GM23338 (cell line): Measurements from ENCODE around the gene MPP4. TPM values are rescaled to one million over a fixed set of nuclear protein-coding genes. Genes with fewer than 3 reads are reported as not detected.

Experiments
- ATAC-seq: fragments of 200-7000 bp; cut with Tn5 transposase; 3 replicates; pipeline ENCODE4 v1.9.1; 2020
- DNase-seq: peaks from one replicate; pipeline ENCODE4 v3.0.0-alpha.2; 2015; ENCODE audit warnings: low spot score
- H2AFZ ChIP-seq: fragments of 200-600 bp; sonication (generic); 2 replicates; pipeline ENCODE4 v1.8.0; 2016; ENCODE audit warnings: antibody characterized with exemption, mild to moderate bottlenecking, moderate library complexity
- H3F3A ChIP-seq: fragments of 200-600 bp; sonication (generic); replicated peaks from 2 replicates; pipeline ENCODE4 v1.8.0; 2017; ENCODE audit warnings: antibody characterized with exemption, mixed run types, low read depth
- H3K27ac ChIP-seq: fragments of 200-600 bp; sonication (generic); 2 replicates; pipeline ENCODE4 v1.6.1; 2016; ENCODE audit warnings: low read depth
- H3K27me3 ChIP-seq: fragments of 200-600 bp; sonication (generic); 2 replicates; pipeline ENCODE4 v1.8.0; 2016; ENCODE audit warnings: mild to moderate bottlenecking, mixed run types, moderate library complexity; ENCODE audit not compliant: insufficient read depth
- H3K36me3 ChIP-seq: fragments of 200-600 bp; sonication (generic); 2 replicates; pipeline ENCODE4 v1.8.0; 2016; ENCODE audit warnings: mild to moderate bottlenecking; ENCODE audit not compliant: insufficient read depth
- H3K4me1 ChIP-seq: fragments of 200-600 bp; sonication (generic); 2 replicates; pipeline ENCODE4 v1.8.0; 2016; ENCODE audit warnings: mild to moderate bottlenecking, moderate library complexity; ENCODE audit not compliant: insufficient read depth
- H3K4me2 ChIP-seq: fragments of 200-600 bp; sonication (generic); 2 replicates; pipeline ENCODE4 v1.7.1; 2017; ENCODE audit warnings: mixed run types
- H3K4me3 ChIP-seq: fragments of 200-600 bp; sonication (generic); 2 replicates; pipeline ENCODE4 v1.6.1; 2016; ENCODE audit warnings: mixed run types
- H3K79me2 ChIP-seq: fragments of 200-600 bp; sonication (generic); replicated peaks from 2 replicates; pipeline ENCODE4 v1.8.0; 2017; ENCODE audit warnings: mild to moderate bottlenecking; ENCODE audit not compliant: insufficient read depth
- H3K9me2 ChIP-seq: fragments of 200-600 bp; sonication (generic); 2 replicates; pipeline ENCODE4 v1.8.0; 2017; ENCODE audit not compliant: insufficient read depth
- H4K20me1 ChIP-seq: fragments of 200-600 bp; sonication (generic); replicated peaks from 2 replicates; pipeline ENCODE4 v1.8.0; 2017; ENCODE audit warnings: mild to moderate bottlenecking; ENCODE audit not compliant: insufficient read depth
- H3K27ac Mint-ChIP-seq: 2 replicates; pipeline ENCODE4 v1.8.0; 2020; ENCODE audit warnings: inconsistent platforms, mild to moderate bottlenecking, moderate library complexity, mixed read lengths
- H3K27me3 Mint-ChIP-seq: 3 replicates; pipeline ENCODE4 v1.8.0; 2022; ENCODE audit warnings: low read depth, mild to moderate bottlenecking, moderate library complexity, mixed read lengths, inconsistent platforms; ENCODE audit not compliant: insufficient read depth, poor library complexity
- H3K36me3 Mint-ChIP-seq: 3 replicates; pipeline ENCODE4 v1.8.0; 2021; ENCODE audit warnings: low read depth, mild to moderate bottlenecking, inconsistent platforms, moderate library complexity, mixed read lengths
- H3K4me1 Mint-ChIP-seq: 3 replicates; pipeline ENCODE4 v1.8.0; 2020; ENCODE audit warnings: mild to moderate bottlenecking, inconsistent platforms, mixed read lengths
- H3K4me3 Mint-ChIP-seq: 3 replicates; pipeline ENCODE4 v1.8.0; 2021; ENCODE audit warnings: moderate library complexity, mild to moderate bottlenecking, inconsistent platforms, mixed read lengths
- H3K9me3 Mint-ChIP-seq: 3 replicates; pipeline ENCODE4 v1.8.0; 2020; ENCODE audit warnings: moderate library complexity, mild to moderate bottlenecking, inconsistent platforms, mixed read lengths
- CTCF ChIP-seq, 2 experiments: fragments of 200-600 bp in 1 of 2; sonication (generic) in 1 of 2; conservative IDR thresholded peaks; 2 replicates each; pipeline versions ENCODE4 v1.5.1 to v1.6.1; 2016 to 2017; ENCODE audit warnings: antibody characterized with exemption in 2 of 2, low read depth in 2 of 2, mild to moderate bottlenecking in 2 of 2, moderate library complexity in 1 of 2
- ETS1 ChIP-seq: IDR thresholded peaks from 2 replicates; pipeline ENCODE4 v1.6.1; 2016; ENCODE audit warnings: antibody characterized with exemption
- EZH2 ChIP-seq: fragments of 200-600 bp; sonication (generic); IDR thresholded peaks from one replicate; pipeline ENCODE4 v1.8.0; 2017; ENCODE audit warnings: antibody characterized with exemption, mild to moderate bottlenecking, low read depth; ENCODE audit not compliant: unreplicated experiment
- EZH2phosphoT487 ChIP-seq: fragments of 200-600 bp; sonication (generic); IDR thresholded peaks from one replicate; pipeline ENCODE4 v1.8.1; 2018; ENCODE audit warnings: antibody characterized with exemption; ENCODE audit not compliant: unreplicated experiment
- POLR2AphosphoS5 ChIP-seq: IDR thresholded peaks from 2 replicates; pipeline ENCODE4 v1.6.1; 2016; ENCODE audit warnings: antibody characterized with exemption, low read depth
- STAT1 ChIP-seq: IDR thresholded peaks from one replicate; pipeline ENCODE4 v1.6.1; 2016; ENCODE audit warnings: antibody characterized with exemption; ENCODE audit not compliant: unreplicated experiment
- ZNF462 ChIP-seq: fragments of 250-450 bp; sonication (Bioruptor Pico); IDR thresholded peaks from 2 replicates; pipeline ENCODE4 v1.5.0; 2020; ENCODE audit warnings: mild to moderate bottlenecking, moderate library complexity
- polyA plus RNA-seq: library from polyadenylated mRNA; unstranded; fragments of >200 nt; fragmentation: Nextera tagmentation; extraction: Ambion mirVana; gene quantifications from 2 replicates; pipeline ENCODE4 v1.2.1, GENCODE V29; 2016
- total RNA-seq: library from RNA; depleted of rRNA; stranded (reverse); fragments of >200 nt; shearing (Covaris generic); gene quantifications from 2 replicates; pipeline ENCODE4 v1.2.3, GENCODE V29; 2014

The MPP4 gene
- total and polyA plus RNA-seq, 2 experiments from 2014 or later = not detected

GRCh38 chr2:201600906-201601305, 97.5 kb downstream of the MPP4 start (continued):
- TF ChIP-seq ZNF462 = no peak

GRCh38 chr2:201597397-201597796, 101.0 kb downstream of the MPP4 start:
- H3K27me3 Mint-ChIP-seq = peaks cover 1% of the 10 kb centered on the region
- no peak overlapping the region for H3K27ac ChIP-seq
- H2AFZ ChIP-seq = peak overlapping the region; percentile 85
- no peaks in the 10 kb centered on the region; the same call in 2 of the 3 replicates for H3K9me3 Mint-ChIP-seq
- no peak for ATAC-seq
- H3K36me3 ChIP-seq = no peaks in the 10 kb centered on the region
- H3K27me3 ChIP-seq = no peaks in the 10 kb centered on the region
- no peak overlapping the region for H3K27ac Mint-ChIP-seq
- no peak overlapping the region for H3K4me3 ChIP-seq
- H3K9me2 ChIP-seq = no peaks in the 10 kb centered on the region
- peak; percentile 7 for DNase-seq
- H3K4me2 ChIP-seq = no peak overlapping the region
- H3K36me3 Mint-ChIP-seq = no peaks in the 10 kb centered on the region
- H3K4me1 Mint-ChIP-seq = no peaks in the 10 kb centered on the region
- no peaks in the 10 kb centered on the region for H3F3A ChIP-seq
- no peaks in the 10 kb centered on the region for H3K79me2 ChIP-seq
- no peak overlapping the region for H3K4me3 Mint-ChIP-seq
- no peaks in the 10 kb centered on the region for H3K4me1 ChIP-seq
- no peaks in the 10 kb centered on the region for H4K20me1 ChIP-seq
- TF ChIP-seq ETS1 (no peak), STAT1 (no peak), POLR2AphosphoS5 (no peak), CTCF (conservative IDR thresholded peaks at IDR 0.05; ENCODE audit: low read depth in 2 of 2) (no peak), EZH2phosphoT487 (no peak), EZH2 (no peak), ZNF462 (no peak)
